Ishikawa (cell line): ENCODE data around the gene WDR81.

Experiments
- CREB1 ChIP-seq: IDR thresholded peaks from 2 replicates; pipeline ENCODE4 v1.6.1; 2012; ENCODE audit warnings: low read depth
- EP300 ChIP-seq: IDR thresholded peaks from 2 replicates; pipeline ENCODE4 v1.6.1; 2012; ENCODE audit warnings: borderline replicate concordance
- FOXM1 ChIP-seq: IDR thresholded peaks from 2 replicates; pipeline ENCODE4 v1.6.1; 2012; ENCODE audit warnings: low read depth, borderline replicate concordance
- RAD21 ChIP-seq: IDR thresholded peaks from 2 replicates; pipeline ENCODE4 v1.6.1; 2012; ENCODE audit warnings: low read depth
- TAF1 ChIP-seq: IDR thresholded peaks from 2 replicates; pipeline ENCODE4 v1.6.1; 2012; ENCODE audit warnings: low read depth, mild to moderate bottlenecking
- YY1 ChIP-seq: IDR thresholded peaks from 2 replicates; pipeline ENCODE4 v1.6.1; 2012; ENCODE audit warnings: low read depth
- ZBTB7A ChIP-seq: IDR thresholded peaks from 2 replicates; pipeline ENCODE4 v1.6.1; 2012; ENCODE audit warnings: low read depth
- TF ChIP-seq, protein P1 (sequence below): IDR thresholded peaks from 2 replicates; pipeline ENCODE4 v1.6.1; 2012
- TF ChIP-seq, protein P2 (sequence below): IDR thresholded peaks from 2 replicates; pipeline ENCODE4 v1.6.1; 2012; ENCODE audit warnings: low read depth, mild to moderate bottlenecking

DNA sequence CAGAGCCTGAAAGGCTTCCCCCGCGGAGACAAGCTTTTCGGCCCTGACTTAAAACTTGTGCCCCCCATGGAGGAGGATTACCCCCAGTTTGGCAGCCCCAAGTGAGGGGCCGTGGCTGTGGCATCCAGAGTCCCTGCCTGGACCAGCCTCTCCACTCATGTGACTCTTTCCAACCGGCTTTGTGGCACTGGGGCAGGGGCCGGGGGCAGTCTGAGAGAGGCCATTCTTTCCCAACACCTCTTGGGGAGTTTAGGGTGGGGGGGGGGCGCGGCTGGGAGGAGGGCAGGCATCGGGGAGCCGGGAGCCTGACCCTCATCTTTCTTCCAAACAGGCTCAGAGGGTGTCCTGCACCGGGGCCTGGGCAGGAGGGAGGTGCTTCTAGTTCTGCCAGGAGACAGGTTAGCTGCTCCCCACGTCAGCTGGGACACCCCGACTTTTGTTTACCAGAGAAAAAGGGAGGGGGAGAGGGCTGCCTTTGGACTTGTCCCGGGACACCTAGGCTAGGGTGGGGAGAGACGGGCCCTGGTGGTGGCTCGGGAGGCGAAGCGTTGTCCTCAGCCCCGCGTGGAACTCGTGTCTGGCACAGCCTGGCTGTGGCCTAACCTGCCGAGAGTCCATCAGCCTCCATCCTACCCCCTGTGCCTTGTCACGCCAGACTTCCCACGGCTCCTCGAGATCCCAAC is 30.1 kb downstream of the WDR81 start:
- no peak for TF ChIP-seq ZBTB7A
- no peak for TF ChIP-seq TAF1
- no peak for TF ChIP-seq CREB1
- TF ChIP-seq EP300 = no peak
- TF ChIP-seq, protein P1, sequence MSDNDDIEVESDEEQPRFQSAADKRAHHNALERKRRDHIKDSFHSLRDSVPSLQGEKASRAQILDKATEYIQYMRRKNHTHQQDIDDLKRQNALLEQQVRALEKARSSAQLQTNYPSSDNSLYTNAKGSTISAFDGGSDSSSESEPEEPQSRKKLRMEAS = no peak
- TF ChIP-seq YY1 = no peak
- TF ChIP-seq, protein P2, sequence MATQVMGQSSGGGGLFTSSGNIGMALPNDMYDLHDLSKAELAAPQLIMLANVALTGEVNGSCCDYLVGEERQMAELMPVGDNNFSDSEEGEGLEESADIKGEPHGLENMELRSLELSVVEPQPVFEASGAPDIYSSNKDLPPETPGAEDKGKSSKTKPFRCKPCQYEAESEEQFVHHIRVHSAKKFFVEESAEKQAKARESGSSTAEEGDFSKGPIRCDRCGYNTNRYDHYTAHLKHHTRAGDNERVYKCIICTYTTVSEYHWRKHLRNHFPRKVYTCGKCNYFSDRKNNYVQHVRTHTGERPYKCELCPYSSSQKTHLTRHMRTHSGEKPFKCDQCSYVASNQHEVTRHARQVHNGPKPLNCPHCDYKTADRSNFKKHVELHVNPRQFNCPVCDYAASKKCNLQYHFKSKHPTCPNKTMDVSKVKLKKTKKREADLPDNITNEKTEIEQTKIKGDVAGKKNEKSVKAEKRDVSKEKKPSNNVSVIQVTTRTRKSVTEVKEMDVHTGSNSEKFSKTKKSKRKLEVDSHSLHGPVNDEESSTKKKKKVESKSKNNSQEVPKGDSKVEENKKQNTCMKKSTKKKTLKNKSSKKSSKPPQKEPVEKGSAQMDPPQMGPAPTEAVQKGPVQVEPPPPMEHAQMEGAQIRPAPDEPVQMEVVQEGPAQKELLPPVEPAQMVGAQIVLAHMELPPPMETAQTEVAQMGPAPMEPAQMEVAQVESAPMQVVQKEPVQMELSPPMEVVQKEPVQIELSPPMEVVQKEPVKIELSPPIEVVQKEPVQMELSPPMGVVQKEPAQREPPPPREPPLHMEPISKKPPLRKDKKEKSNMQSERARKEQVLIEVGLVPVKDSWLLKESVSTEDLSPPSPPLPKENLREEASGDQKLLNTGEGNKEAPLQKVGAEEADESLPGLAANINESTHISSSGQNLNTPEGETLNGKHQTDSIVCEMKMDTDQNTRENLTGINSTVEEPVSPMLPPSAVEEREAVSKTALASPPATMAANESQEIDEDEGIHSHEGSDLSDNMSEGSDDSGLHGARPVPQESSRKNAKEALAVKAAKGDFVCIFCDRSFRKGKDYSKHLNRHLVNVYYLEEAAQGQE = no peak
- no peak for TF ChIP-seq FOXM1
- no peak for TF ChIP-seq RAD21
